PC-9 (cell line): ENCODE measurements around the gene PLD5. TPM values are rescaled to one million over a fixed set of nuclear protein-coding genes. Genes with fewer than 3 reads are reported as not detected.

Source experiments
- BruUV-seq: library from RNA; stranded (reverse); fragments of 400-500 nt; replicated peaks from 2 replicates; lab custom pipeline; 2021; lab: Mats Ljungman, UMichigan
- CTCF ChIA-PET: fragments of 300-600 bp; sonication (Branson Sonifier 250); formaldehyde crosslinking; loops from one replicate; lab custom pipeline; 2022; ENCODE audit warnings: antibody characterized with exemption; lab: Charles Lee
- POLR2A ChIA-PET: fragments of 300-600 bp; sonication (Branson Sonifier 250); formaldehyde crosslinking; loops from one replicate; lab custom pipeline; 2022; ENCODE audit warnings: antibody characterized with exemption; ENCODE audit not compliant: unreplicated experiment; lab: Charles Lee
- DNase-seq, 2 experiments: peaks; one replicate each; pipeline versions ENCODE4 v3.0.0 to v3.0.0-alpha.2; 2015 to 2022; ENCODE audit warnings: mixed read lengths in 1 of 2
- H2AFZ ChIP-seq: fragments of 200-600 bp; sonication (generic); 2 replicates; pipeline ENCODE4 v1.8.1; 2017; ENCODE audit warnings: antibody characterized with exemption
- H3F3A ChIP-seq: fragments of 200-600 bp; sonication (generic); 2 replicates; pipeline ENCODE4 v1.8.1; 2017; ENCODE audit warnings: antibody characterized with exemption, mild to moderate bottlenecking, low read depth; ENCODE audit not compliant: insufficient read depth
- H3K27ac ChIP-seq: fragments of 200-600 bp; sonication (generic); 2 replicates; pipeline ENCODE4 v1.6.1; 2016; ENCODE audit warnings: mixed run types
- H3K27me3 ChIP-seq: fragments of 200-600 bp; sonication (generic); 2 replicates; pipeline ENCODE4 v1.6.1; 2016; ENCODE audit warnings: low read depth, mixed run types; ENCODE audit not compliant: insufficient read depth
- H3K36me3 ChIP-seq: fragments of 200-600 bp; sonication (generic); 2 replicates; pipeline ENCODE4 v1.6.1; 2016; ENCODE audit warnings: low read depth, mixed run types
- H3K4me1 ChIP-seq: fragments of 200-600 bp; sonication (generic); replicated peaks from 2 replicates; pipeline ENCODE4 v1.6.1; 2016; ENCODE audit warnings: mixed run types; ENCODE audit not compliant: insufficient read depth
- H3K4me2 ChIP-seq: fragments of 200-600 bp; sonication (generic); 2 replicates; pipeline ENCODE4 v1.6.1; 2017; ENCODE audit warnings: mixed run types
- H3K4me3 ChIP-seq: fragments of 200-600 bp; sonication (generic); 2 replicates; pipeline ENCODE4 v1.6.1; 2016; ENCODE audit warnings: mixed run types
- H3K79me2 ChIP-seq: fragments of 200-600 bp; sonication (generic); 2 replicates; pipeline ENCODE4 v1.6.1; 2017; ENCODE audit warnings: low read depth, mixed run types
- H3K9me2 ChIP-seq: fragments of 200-600 bp; sonication (generic); 2 replicates; pipeline ENCODE4 v1.8.1; 2017; ENCODE audit warnings: mild to moderate bottlenecking; ENCODE audit not compliant: insufficient read depth
- H3K9me3 ChIP-seq: fragments of 200-600 bp; sonication (generic); 2 replicates; pipeline ENCODE4 v1.8.1; 2016; ENCODE audit warnings: low read depth; ENCODE audit not compliant: insufficient read depth
- H4K20me1 ChIP-seq: fragments of 200-600 bp; sonication (generic); 2 replicates; pipeline ENCODE4 v1.8.1; 2017; ENCODE audit not compliant: insufficient read depth
- EZH2 ChIP-seq: fragments of 200-600 bp; sonication (generic); IDR thresholded peaks from 2 replicates; pipeline ENCODE4 v1.8.0; 2017; ENCODE audit warnings: antibody characterized with exemption, low read depth
- intact Hi-C: fragments of 100-400 bp; cut with micrococcal nuclease; formaldehyde crosslinking; loops from one replicate; pipeline ENCODE4 v1.10.0; 2022; ENCODE audit not compliant: unreplicated experiment
- total RNA-seq: library from RNA; stranded (reverse); gene quantifications from 2 replicates; pipeline ENCODE4 v1.2.3, GENCODE V29; 2021
- TF ChIP-seq, protein P1 (sequence below): fragments of 200-600 bp; sonication (generic); conservative IDR thresholded peaks from 2 replicates; pipeline ENCODE4 v1.6.1; 2017; ENCODE audit warnings: mixed run types, antibody characterized with exemption, mild to moderate bottlenecking, moderate library complexity

The PLD5 gene
- total RNA-seq, 1 experiment from 2014 or later: not detected

DNA sequence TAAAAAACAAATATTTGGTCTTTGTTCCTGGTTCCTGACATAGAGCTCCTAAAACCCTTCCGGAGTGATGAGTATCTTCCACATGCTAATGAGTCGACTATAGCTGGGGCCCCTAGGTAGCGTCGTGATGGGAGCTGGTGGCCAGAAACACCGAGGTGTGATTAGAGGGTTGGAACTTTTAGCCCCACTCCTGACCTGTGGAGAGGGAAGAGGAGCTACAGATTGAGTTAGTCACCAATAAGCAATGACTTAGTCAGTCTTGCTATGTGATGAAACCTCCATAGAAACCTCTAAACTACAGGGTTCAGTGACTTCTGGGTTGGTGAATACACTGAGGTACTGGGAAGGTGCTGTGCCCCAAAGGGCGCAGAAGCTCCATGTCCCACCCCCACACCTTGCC lies 30.1 kb upstream of the PLD5 start:
- no peak for DNase-seq
- no peaks in the 10 kb centered on the region for H3K79me2 ChIP-seq
- H3K4me1 ChIP-seq: no peaks in the 10 kb centered on the region
- intact Hi-C loops: no loop called here
- H3K9me3 ChIP-seq: no peaks in the 10 kb centered on the region
- TF ChIP-seq, protein P1, sequence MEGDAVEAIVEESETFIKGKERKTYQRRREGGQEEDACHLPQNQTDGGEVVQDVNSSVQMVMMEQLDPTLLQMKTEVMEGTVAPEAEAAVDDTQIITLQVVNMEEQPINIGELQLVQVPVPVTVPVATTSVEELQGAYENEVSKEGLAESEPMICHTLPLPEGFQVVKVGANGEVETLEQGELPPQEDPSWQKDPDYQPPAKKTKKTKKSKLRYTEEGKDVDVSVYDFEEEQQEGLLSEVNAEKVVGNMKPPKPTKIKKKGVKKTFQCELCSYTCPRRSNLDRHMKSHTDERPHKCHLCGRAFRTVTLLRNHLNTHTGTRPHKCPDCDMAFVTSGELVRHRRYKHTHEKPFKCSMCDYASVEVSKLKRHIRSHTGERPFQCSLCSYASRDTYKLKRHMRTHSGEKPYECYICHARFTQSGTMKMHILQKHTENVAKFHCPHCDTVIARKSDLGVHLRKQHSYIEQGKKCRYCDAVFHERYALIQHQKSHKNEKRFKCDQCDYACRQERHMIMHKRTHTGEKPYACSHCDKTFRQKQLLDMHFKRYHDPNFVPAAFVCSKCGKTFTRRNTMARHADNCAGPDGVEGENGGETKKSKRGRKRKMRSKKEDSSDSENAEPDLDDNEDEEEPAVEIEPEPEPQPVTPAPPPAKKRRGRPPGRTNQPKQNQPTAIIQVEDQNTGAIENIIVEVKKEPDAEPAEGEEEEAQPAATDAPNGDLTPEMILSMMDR: no peak
- no peak for TF ChIP-seq EZH2
- H3K4me2 ChIP-seq: no peak overlapping the region
- no TSS peak for BruUV-seq
- H2AFZ ChIP-seq: no peak overlapping the region
- no peaks in the 10 kb centered on the region for H3F3A ChIP-seq
- no peaks in the 10 kb centered on the region; the same call in 1 of the 2 replicates for H4K20me1 ChIP-seq
- CTCF ChIA-PET: no interaction called here
- no peak overlapping the region for H3K27ac ChIP-seq
- POLR2A ChIA-PET: no interaction called here
- no peaks in the 10 kb centered on the region for H3K27me3 ChIP-seq
- H3K4me3 ChIP-seq: no peak overlapping the region
- H3K9me2 ChIP-seq: no peaks in the 10 kb centered on the region
- no peaks in the 10 kb centered on the region for H3K36me3 ChIP-seq

DNA sequence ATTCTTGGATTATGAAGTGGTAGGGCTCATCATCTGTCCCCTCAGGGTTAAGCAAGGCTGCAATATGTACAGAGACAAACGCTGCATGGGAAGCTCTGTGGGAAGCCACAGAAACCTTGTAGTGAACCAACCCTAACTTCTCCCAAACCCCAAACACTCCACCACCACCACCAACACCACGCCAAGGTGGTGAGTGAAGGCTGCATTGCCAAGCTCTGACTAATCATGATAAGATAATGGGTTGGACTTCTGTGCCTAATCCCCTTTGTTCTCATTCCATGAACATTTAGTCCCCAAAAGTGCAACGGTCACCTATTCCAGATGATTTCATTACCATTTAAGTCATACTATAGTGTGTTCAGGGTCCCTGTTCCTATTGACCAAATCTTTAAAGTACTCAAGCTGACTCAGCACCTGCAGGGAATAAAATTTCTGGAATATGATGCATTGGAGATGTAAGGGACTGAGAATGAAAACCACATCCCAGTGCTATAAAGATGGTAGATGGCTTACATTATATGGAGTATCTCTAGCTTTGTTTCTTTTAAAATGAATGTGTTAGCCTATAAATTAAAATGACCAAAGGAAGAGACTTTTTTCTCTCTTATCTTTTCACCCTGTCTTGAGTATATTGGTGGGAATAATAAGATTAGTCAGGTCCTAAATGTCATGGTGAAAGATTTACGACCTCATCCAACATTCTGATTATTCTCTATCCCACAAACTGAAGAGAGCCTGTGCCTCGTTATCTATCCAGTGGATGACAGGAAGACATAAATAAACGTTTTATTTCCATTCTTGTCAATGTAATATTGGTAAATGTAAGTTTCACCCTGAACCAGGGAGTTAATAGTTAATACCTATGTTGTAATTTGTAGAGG lies 22.6 kb upstream of the PLD5 start:
- POLR2A ChIA-PET: no interaction called here
- TF ChIP-seq, protein P1: no peak
- no peak for TF ChIP-seq EZH2
- intact Hi-C loops: no loop called here
- CTCF ChIA-PET: no interaction called here
- H3K9me2 ChIP-seq: no peaks in the 10 kb centered on the region
- no peaks in the 10 kb centered on the region for H3K36me3 ChIP-seq
- H3K4me1 ChIP-seq: no peaks in the 10 kb centered on the region
- no peak for DNase-seq
- H3K27ac ChIP-seq: no peak overlapping the region
- no peaks in the 10 kb centered on the region for H4K20me1 ChIP-seq
- H3F3A ChIP-seq: no peaks in the 10 kb centered on the region
- H3K9me3 ChIP-seq: no peaks in the 10 kb centered on the region
- no TSS peak for BruUV-seq
- no peaks in the 10 kb centered on the region for H3K79me2 ChIP-seq
- no peak overlapping the region for H2AFZ ChIP-seq
- H3K4me2 ChIP-seq: no peak overlapping the region
- no peak overlapping the region for H3K4me3 ChIP-seq
- no peaks in the 10 kb centered on the region for H3K27me3 ChIP-seq

DNA sequence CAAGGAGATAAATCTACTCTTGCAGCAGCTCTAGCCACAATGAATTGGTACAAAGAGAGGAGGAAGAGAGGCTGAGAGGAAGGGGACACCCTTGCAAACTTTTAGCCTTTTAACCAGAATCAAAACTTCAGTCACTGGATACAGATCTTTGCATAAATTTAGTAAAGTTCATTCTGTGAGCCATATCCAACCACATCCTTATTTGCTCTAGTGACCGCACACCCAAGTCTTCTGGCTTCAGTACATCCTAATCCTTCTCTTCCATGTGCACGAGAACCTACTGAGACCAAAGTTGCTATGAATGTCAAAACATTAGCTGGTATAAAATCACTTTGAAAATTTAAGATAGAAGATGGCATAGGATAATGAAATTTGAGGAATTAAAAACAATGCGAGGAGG lies 21.9 kb upstream of the PLD5 start:
- H4K20me1 ChIP-seq: no peaks in the 10 kb centered on the region
- ChIA-PET POLR2A (no interaction called here), CTCF (no interaction called here)
- H3K9me2 ChIP-seq: no peaks in the 10 kb centered on the region
- H3K4me3 ChIP-seq: no peak overlapping the region
- BruUV-seq: no TSS peak
- H3K4me2 ChIP-seq: no peak overlapping the region
- DNase-seq: no peak
- H3K4me1 ChIP-seq: no peaks in the 10 kb centered on the region
- no peak overlapping the region for H3K27ac ChIP-seq
- no peaks in the 10 kb centered on the region for H3K27me3 ChIP-seq
- H3F3A ChIP-seq: no peaks in the 10 kb centered on the region
- TF ChIP-seq, protein P1: no peak
- no peak for TF ChIP-seq EZH2
- no peaks in the 10 kb centered on the region for H3K36me3 ChIP-seq
- no peak overlapping the region for H2AFZ ChIP-seq
- intact Hi-C loops: no loop called here
- H3K79me2 ChIP-seq: no peaks in the 10 kb centered on the region
- H3K9me3 ChIP-seq: no peaks in the 10 kb centered on the region
